ENCODE results near the gene NXNL1. TPM values are rescaled to one million over a fixed set of nuclear protein-coding genes. Genes with fewer than 3 reads are reported as not detected.

Gene NXNL1
- total RNA-seq, 1 experiment from 2014 or later, result not detected

DNA sequence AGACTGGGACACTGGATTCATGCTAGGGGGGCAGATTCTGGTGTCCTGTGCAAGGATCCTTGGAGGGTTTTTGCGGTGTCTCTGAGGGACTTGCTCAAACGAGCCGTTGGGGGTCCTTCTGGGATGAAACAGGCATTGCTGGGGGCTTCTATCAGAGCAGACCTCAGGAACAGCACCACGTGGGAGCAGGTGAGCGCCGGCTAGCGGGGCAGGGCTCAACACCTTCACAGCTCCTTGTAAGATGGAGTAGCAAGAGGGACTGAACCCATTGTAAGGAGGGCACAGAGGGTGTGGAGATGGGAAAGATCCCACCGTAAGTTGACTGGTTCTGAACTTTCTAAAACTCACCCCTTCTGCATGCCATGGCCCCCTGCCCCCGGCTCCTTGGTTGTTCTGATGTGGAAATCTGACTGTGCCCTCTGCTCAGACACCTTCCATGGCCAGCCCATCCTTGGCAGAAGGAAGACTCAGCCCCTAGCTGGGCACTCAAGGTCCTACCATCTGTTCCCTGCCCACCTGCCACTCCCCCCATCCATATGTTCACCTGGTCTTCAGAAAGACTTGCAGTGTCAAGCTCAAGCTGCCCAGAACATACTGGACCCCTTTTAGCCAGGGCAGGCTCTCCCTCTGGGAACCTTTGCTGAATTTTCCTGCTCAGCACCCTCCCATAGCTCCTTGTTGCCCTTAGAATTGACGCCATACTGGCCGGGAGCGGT, 10.8 kb upstream of the NXNL1 start:
- intact Hi-C loops (cut with micrococcal nuclease), result no loop called here
- Mint-ChIP-seq H3K4me1 (ENCODE audit: insufficient read depth, unreplicated experiment) (peaks cover 39% of the 10 kb centered on the region), H3K27ac (ENCODE audit: low read depth, unreplicated experiment) (peak overlapping the region; percentile 71), H3K9me3 (ENCODE audit: unreplicated experiment) (no peaks in the 10 kb centered on the region), H3K4me3 (ENCODE audit: unreplicated experiment) (peak overlapping the region; percentile 91), H3K36me3 (ENCODE audit: insufficient read depth, unreplicated experiment) (no peaks in the 10 kb centered on the region), H3K27me3 (ENCODE audit: insufficient read depth, unreplicated experiment) (no peaks in the 10 kb centered on the region)
- no peak for DNase-seq (ENCODE audit: unreplicated experiment)
- POLR2A ChIA-PET, result interaction anchor here (0.5 to 1.6 kb wide), 9 partner anchors 9 to 183 kb away, joined by 3 to 5 read pairs (median 3); partner anchors contain the start of gene DDA1
- TF ChIP-seq, protein P1, sequence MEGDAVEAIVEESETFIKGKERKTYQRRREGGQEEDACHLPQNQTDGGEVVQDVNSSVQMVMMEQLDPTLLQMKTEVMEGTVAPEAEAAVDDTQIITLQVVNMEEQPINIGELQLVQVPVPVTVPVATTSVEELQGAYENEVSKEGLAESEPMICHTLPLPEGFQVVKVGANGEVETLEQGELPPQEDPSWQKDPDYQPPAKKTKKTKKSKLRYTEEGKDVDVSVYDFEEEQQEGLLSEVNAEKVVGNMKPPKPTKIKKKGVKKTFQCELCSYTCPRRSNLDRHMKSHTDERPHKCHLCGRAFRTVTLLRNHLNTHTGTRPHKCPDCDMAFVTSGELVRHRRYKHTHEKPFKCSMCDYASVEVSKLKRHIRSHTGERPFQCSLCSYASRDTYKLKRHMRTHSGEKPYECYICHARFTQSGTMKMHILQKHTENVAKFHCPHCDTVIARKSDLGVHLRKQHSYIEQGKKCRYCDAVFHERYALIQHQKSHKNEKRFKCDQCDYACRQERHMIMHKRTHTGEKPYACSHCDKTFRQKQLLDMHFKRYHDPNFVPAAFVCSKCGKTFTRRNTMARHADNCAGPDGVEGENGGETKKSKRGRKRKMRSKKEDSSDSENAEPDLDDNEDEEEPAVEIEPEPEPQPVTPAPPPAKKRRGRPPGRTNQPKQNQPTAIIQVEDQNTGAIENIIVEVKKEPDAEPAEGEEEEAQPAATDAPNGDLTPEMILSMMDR (IDR thresholded peaks at IDR 0.05; ENCODE audit: unreplicated experiment), result no peak
- CTCF ChIA-PET, result interaction anchor here (1.3 to 3.6 kb wide), 3 partner anchors 25 to 295 kb away, joined by 3 to 19 read pairs (median 4); no protein-coding TSS in a partner anchor
- BruUV-seq (replicated peaks), result no TSS peak

GRCh38 chr19:17470068-17470841, 9.5 kb upstream of the NXNL1 start, which contains the start of gene SLC27A1:
SLC27A1 (plus strand) TSS chr19:17470524; CDS start chr19:17470541, 17 bp downstream.
- peak; percentile 99 for DNase-seq (ENCODE audit: unreplicated experiment)
- intact Hi-C loops (cut with micrococcal nuclease), result no loop called here
- no TSS peak for BruUV-seq (replicated peaks)
- H3K9me3 Mint-ChIP-seq (ENCODE audit: unreplicated experiment), result no peaks in the 10 kb centered on the region
- H3K36me3 Mint-ChIP-seq (ENCODE audit: insufficient read depth, unreplicated experiment), result no peaks in the 10 kb centered on the region
- H3K4me1 Mint-ChIP-seq (ENCODE audit: insufficient read depth, unreplicated experiment), result peaks cover 41% of the 10 kb centered on the region
- H3K27me3 Mint-ChIP-seq (ENCODE audit: insufficient read depth, unreplicated experiment), result no peaks in the 10 kb centered on the region
- H3K4me3 Mint-ChIP-seq (ENCODE audit: unreplicated experiment), result peak within 1 kb of the TSS; percentile 91
- TF ChIP-seq, protein P1 (IDR thresholded peaks at IDR 0.05; ENCODE audit: unreplicated experiment), result no peak
- ChIA-PET CTCF (interaction anchor here (3.6 kb wide), 1 partner anchor 26 kb away, joined by 19 read pairs; no protein-coding TSS in a partner anchor), POLR2A (interaction anchor here (1.6 kb wide), 1 partner anchor 177 kb away, joined by 5 read pairs; no protein-coding TSS in a partner anchor)
- peak within 1 kb of the TSS; percentile 97 for H3K27ac Mint-ChIP-seq (ENCODE audit: low read depth, unreplicated experiment)

DNA sequence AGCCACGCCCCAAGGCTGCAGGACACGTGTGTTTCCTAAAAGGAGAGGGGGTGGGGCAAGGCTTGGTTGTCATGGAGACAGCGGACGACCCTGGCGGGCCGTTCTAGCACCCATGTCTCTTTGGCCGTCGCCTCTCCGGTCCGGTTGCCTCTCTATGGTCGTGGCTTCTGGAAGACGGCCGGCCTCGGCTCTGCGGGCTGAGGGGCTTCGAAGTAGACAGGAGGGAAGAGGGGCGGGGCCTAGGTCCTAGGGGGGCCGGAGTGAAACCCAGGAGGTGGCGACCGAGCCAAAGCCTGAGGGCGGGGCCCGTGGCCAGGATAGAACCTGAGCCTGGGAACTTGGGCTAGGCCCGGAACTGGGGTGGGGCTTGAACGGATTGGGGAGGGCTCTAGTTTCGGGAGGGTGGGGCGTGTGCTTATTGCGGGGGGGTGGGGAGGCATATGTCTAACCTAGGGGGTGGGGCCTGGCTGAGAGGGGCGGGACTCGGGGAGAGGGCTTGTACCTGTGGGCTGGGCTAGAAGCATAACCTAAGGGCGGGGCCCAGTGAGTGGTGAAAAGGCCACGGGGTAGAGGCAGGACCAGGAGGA, 8.8 kb upstream of the NXNL1 start:
- POLR2A ChIA-PET, result interaction anchor here (0.6 to 1.9 kb wide), 7 partner anchors 19 to 658 kb away, joined by 3 to 8 read pairs (median 3); partner anchors contain the start of genes CCDC124 and MVB12A
- peak overlapping the region; percentile 97 for H3K27ac Mint-ChIP-seq (ENCODE audit: low read depth, unreplicated experiment)

More for the DNA sequence above, 8.8 kb upstream of the NXNL1 start:
- intact Hi-C loops (cut with micrococcal nuclease), result loop anchor here (5.0 to 10.0 kb wide), 3 partner anchors 298 to 405 kb away; partner anchors contain the start of gene RPL18A
- Mint-ChIP-seq H3K27me3 (ENCODE audit: insufficient read depth, unreplicated experiment) (no peaks in the 10 kb centered on the region), H3K9me3 (ENCODE audit: unreplicated experiment) (no peaks in the 10 kb centered on the region), H3K4me3 (ENCODE audit: unreplicated experiment) (peak overlapping the region; percentile 91), H3K36me3 (ENCODE audit: insufficient read depth, unreplicated experiment) (no peaks in the 10 kb centered on the region), H3K4me1 (ENCODE audit: insufficient read depth, unreplicated experiment) (peaks cover 39% of the 10 kb centered on the region)
- TF ChIP-seq, protein P1 (IDR thresholded peaks at IDR 0.05; ENCODE audit: unreplicated experiment), result no peak
- CTCF ChIA-PET, result interaction anchor here (0.6 to 0.8 kb wide), 2 partner anchors 42 to 48 kb away, joined by 3 to 4 read pairs; partner anchors contain the start of gene PGLS
- peak; percentile 99 for DNase-seq (ENCODE audit: unreplicated experiment)
- BruUV-seq (replicated peaks), result no TSS peak
